Glomerular visceral epithelial cell (primary cell): ENCODE measurements around the gene IRAK2.
"Not testable (repeated sequence)": the region's sequence is repeated elsewhere in the genome, so short reads cannot be mapped to it uniquely, and the experiment has no call there.

Source experiments
- DNase-seq: peaks from one replicate; pipeline ENCODE4 v3.0.0-alpha.2; 2016; ENCODE audit errors: extremely low spot score

The IRAK2 gene

GRCh38 chr3:10158555-10158954 is 6.2 kb upstream of the IRAK2 start:
- DNase-seq: not testable (repeated sequence)

GRCh38 chr3:10160346-10160745 is 4.4 kb upstream of the IRAK2 start:
- DNase-seq: no peak

GRCh38 chr3:10160925-10161324 is 3.8 kb upstream of the IRAK2 start:
- DNase-seq: no peak

- no peak for DNase-seq
Observed at GRCh38 chr3:10162185-10162584, 2.5 kb upstream of the IRAK2 start.

- not testable (repeated sequence) for DNase-seq
Observed at GRCh38 chr3:10164201-10164545, 546 bp upstream of the IRAK2 start.

- DNase-seq: no peak
Observed at GRCh38 chr3:10166213-10166604, 1.5 kb downstream of the IRAK2 start.

GRCh38 chr3:10169000-10169496 is 4.3 kb downstream of the IRAK2 start:
- DNase-seq: no peak

GRCh38 chr3:10170915-10171478 is 6.3 kb downstream of the IRAK2 start:
- no peak for DNase-seq

GRCh38 chr3:10173095-10173925 is 8.6 kb downstream of the IRAK2 start:
- peak; percentile 53 for DNase-seq

GRCh38 chr3:10173926-10174435 is 9.3 kb downstream of the IRAK2 start:
- peak; percentile 99 for DNase-seq

GRCh38 chr3:10175334-10175733 is 10.6 kb downstream of the IRAK2 start:
- DNase-seq: not testable (repeated sequence)

- DNase-seq: not testable (repeated sequence)
Observed at GRCh38 chr3:10176150-10176549, 11.4 kb downstream of the IRAK2 start.

GRCh38 chr3:10177737-10178136 is 13.0 kb downstream of the IRAK2 start:
- DNase-seq: no peak

GRCh38 chr3:10178892-10179291 is 14.2 kb downstream of the IRAK2 start:
- no peak for DNase-seq

- no peak for DNase-seq
Observed at GRCh38 chr3:10180289-10180688, 15.6 kb downstream of the IRAK2 start.

- DNase-seq: no peak
Observed at GRCh38 chr3:10180738-10181295, 16.1 kb downstream of the IRAK2 start.

GRCh38 chr3:10182950-10183349 is 18.2 kb downstream of the IRAK2 start:
- DNase-seq: no peak

- DNase-seq: no peak
Observed at GRCh38 chr3:10184250-10184649, 19.5 kb downstream of the IRAK2 start.

- no peak for DNase-seq
Observed at GRCh38 chr3:10185804-10186762, 21.4 kb downstream of the IRAK2 start.

- DNase-seq: no peak
Observed at GRCh38 chr3:10187290-10187876, 22.7 kb downstream of the IRAK2 start.

GRCh38 chr3:10187944-10188343 is 23.2 kb downstream of the IRAK2 start:
- no peak for DNase-seq
